ENCODE data around the gene TMPRSS6.

GRCh38 chr22:37128555-37129281 is 19.2 kb upstream of the TMPRSS6 start:
- no peak for TF ChIP-seq CTCF (IDR thresholded peaks at IDR 0.05)
- TF ChIP-seq POLR2A (IDR thresholded peaks at IDR 0.05), result no peak
- no peak for TF ChIP-seq EP300 (IDR thresholded peaks at IDR 0.05)
